ENCODE data around the gene COL23A1. TPM values are rescaled to one million over a fixed set of nuclear protein-coding genes. Genes with fewer than 3 reads are reported as not detected.

COL23A1 gene
- total RNA-seq, 1 donor from 2014 or later, result 4.3 TPM

GRCh38 chr5:178234121-178234749 is 356.0 kb downstream of the COL23A1 start:
- no peaks in the 10 kb centered on the region for H3K27me3 ChIP-seq
- DNase-seq (ENCODE audit: low spot score in 2 of 2), result no peak
- no peak overlapping the region for H3K27ac ChIP-seq
- H3K4me3 ChIP-seq, result no peak overlapping the region
- peaks cover 4 to 13% of the 10 kb centered on the region in 2 donors for H3K36me3 ChIP-seq
- H3K4me1 ChIP-seq, result peaks cover 10 to 18% of the 10 kb centered on the region in 2 donors
- no peaks in the 10 kb centered on the region for H3K9me3 ChIP-seq
- no peak for TF ChIP-seq CTCF (IDR thresholded peaks at IDR 0.05)
- intact Hi-C loops (cut with DNase I), result loop anchor here (5.0 kb wide), 1 partner anchor 1498 kb away; the partner anchor contains the start of gene MAML1

GRCh38 chr5:178232920-178233429 is 357.2 kb downstream of the COL23A1 start:
- H3K27ac ChIP-seq, result peak overlapping the region; percentile 97
- peaks cover 10 to 18% of the 10 kb centered on the region in 2 donors for H3K4me1 ChIP-seq
- intact Hi-C loops (cut with DNase I), result loop anchor here (1.0 to 5.0 kb wide), 3 partner anchors 28 to 1499 kb away; partner anchors contain the start of gene MAML1
- DNase-seq (ENCODE audit: low spot score in 2 of 2), result no peak
- no peaks in the 10 kb centered on the region for H3K27me3 ChIP-seq
- peaks cover 13 to 24% of the 10 kb centered on the region in 2 donors for H3K36me3 ChIP-seq
- no peaks in the 10 kb centered on the region for H3K9me3 ChIP-seq
- no peak for TF ChIP-seq CTCF (IDR thresholded peaks at IDR 0.05)
- H3K4me3 ChIP-seq, result peak overlapping the region; percentile 81 to 87

- Histone ChIP-seq H3K36me3 (peaks cover 16 to 30% of the 10 kb centered on the region in 2 donors), H3K27me3 (no peaks in the 10 kb centered on the region), H3K27ac (peak within 1 kb of the TSS; percentile 97), H3K9me3 (no peaks in the 10 kb centered on the region), H3K4me3 (peak within 1 kb of the TSS; percentile 81 to 87), H3K4me1 (peaks cover 10 to 18% of the 10 kb centered on the region in 2 donors)
- intact Hi-C loops (cut with DNase I), result loop anchor here (1.0 to 5.0 kb wide), 3 partner anchors 27 to 1500 kb away; partner anchors contain the start of gene MAML1
- DNase-seq (ENCODE audit: low spot score in 2 of 2), result peak in 1 of 2 donors; percentile 84
- TF ChIP-seq CTCF (IDR thresholded peaks at IDR 0.05), result peak in 1 of 3 experiments; percentile 10
These were observed 357.9 kb downstream of the COL23A1 start, which contains the start of gene PHYKPL for GRCh38 chr5:178232124-178232919. PHYKPL (minus strand) TSS chr5:178232802; CDS start chr5:178232550, 252 bp downstream.

DNA sequence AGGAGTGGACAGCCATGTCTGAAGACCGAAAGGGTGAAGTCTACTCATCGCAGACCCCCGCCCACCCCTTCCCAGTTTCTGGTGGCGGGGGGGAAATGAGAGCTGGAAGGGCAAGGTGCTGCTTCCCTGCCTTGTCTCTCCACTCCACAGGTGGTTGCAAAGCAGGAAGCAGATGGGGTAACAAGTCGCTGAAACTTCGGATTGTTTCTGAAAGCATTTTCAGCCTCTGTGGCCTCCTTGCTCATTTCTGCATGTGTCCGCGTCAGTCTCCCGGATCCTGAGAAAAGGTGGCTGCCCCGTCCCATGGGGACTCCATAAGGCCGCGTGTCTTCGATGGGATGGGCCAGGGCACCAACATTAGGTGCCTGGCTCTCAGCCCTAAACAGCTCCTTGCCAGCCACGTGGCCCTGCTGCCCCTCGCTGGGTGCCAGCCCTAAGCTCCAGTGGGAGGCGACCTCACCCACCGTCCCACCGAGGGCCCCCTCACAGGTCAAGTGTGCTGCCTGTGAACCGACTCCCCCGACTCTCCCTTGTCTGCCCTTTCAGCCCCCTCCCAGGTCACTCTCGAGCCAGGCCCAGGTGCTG is 358.6 kb downstream of the COL23A1 start:
- peaks cover 10 to 18% of the 10 kb centered on the region in 2 donors for H3K4me1 ChIP-seq
- peak overlapping the region; percentile 81 to 87 for H3K4me3 ChIP-seq
- peak overlapping the region; percentile 97 for H3K27ac ChIP-seq
- H3K27me3 ChIP-seq, result no peaks in the 10 kb centered on the region
- DNase-seq (ENCODE audit: low spot score in 2 of 2), result no peak
- peaks cover 16 to 34% of the 10 kb centered on the region in 2 donors for H3K36me3 ChIP-seq
- intact Hi-C loops (cut with DNase I), result loop anchor here (1.0 to 5.0 kb wide), 3 partner anchors 26 to 1501 kb away; partner anchors contain the start of gene MAML1
- no peaks in the 10 kb centered on the region for H3K9me3 ChIP-seq
- no peak for TF ChIP-seq CTCF (IDR thresholded peaks at IDR 0.05)

- intact Hi-C loops (cut with DNase I), result loop anchor here (5.0 kb wide), 1 partner anchor 1501 kb away; the partner anchor contains the start of gene MAML1
- DNase-seq (ENCODE audit: low spot score in 2 of 2), result peak in 1 of 2 donors; percentile 79
- TF ChIP-seq CTCF (IDR thresholded peaks at IDR 0.05), result no peak
- H3K4me1 ChIP-seq, result peaks cover 10 to 18% of the 10 kb centered on the region in 2 donors
- peak overlapping the region; percentile 97 for H3K27ac ChIP-seq
- H3K4me3 ChIP-seq, result peak overlapping the region; percentile 81 to 87
- peaks cover 16 to 38% of the 10 kb centered on the region in 2 donors for H3K36me3 ChIP-seq
- H3K27me3 ChIP-seq, result no peaks in the 10 kb centered on the region
- no peaks in the 10 kb centered on the region for H3K9me3 ChIP-seq
These were observed 359.2 kb downstream of the COL23A1 start for GRCh38 chr5:178230879-178231538.

Data from ascending aorta (tissue), 2 donors.